GM12878 (cell line): ENCODE data around the gene SLC6A3. TPM values are rescaled to one million over a fixed set of nuclear protein-coding genes. Genes with fewer than 3 reads are reported as not detected.

Experiments
- CTCF ChIP-seq, 3 experiments: IDR thresholded peaks in 2 of 3; conservative IDR thresholded peaks in 1 of 3; 2 replicates each; pipeline ENCODE4 v1.5.1; 2011; ENCODE audit warnings: low read depth in 3 of 3, low read length in 3 of 3, mild to moderate bottlenecking in 3 of 3, control low read depth in 2 of 3, moderate library complexity in 2 of 3, inconsistent platforms in 1 of 3, mixed read lengths in 1 of 3; ENCODE audit not compliant: control insufficient read depth in 2 of 3, insufficient read depth in 1 of 3; ENCODE audit errors: extremely low read depth in 1 of 3
- ESRRA ChIP-seq: IDR thresholded peaks from 2 replicates; pipeline ENCODE4 v1.6.1; 2012; ENCODE audit warnings: mild to moderate bottlenecking, low read length, improper control_type of control experiment
- HDAC2 ChIP-seq: fragments of 200-600 bp; sonication (generic); IDR thresholded peaks from 2 replicates; pipeline ENCODE4 v1.6.1; 2017
- IKZF1 ChIP-seq: fragments of 450-650 bp; conservative IDR thresholded peaks from 2 replicates; pipeline ENCODE4 v1.6.1; 2017; ENCODE audit warnings: antibody characterized with exemption, mild to moderate bottlenecking
- MYC ChIP-seq: IDR thresholded peaks from 2 replicates; pipeline ENCODE4 v1.6.1; 2011; ENCODE audit warnings: mild to moderate bottlenecking, low read length, moderate library complexity, inconsistent platforms; ENCODE audit not compliant: insufficient read depth, insufficient replicate concordance, insufficient read length, severe bottlenecking
- POLR2AphosphoS2 ChIP-seq: IDR thresholded peaks from 2 replicates; pipeline ENCODE4 v1.6.1; 2011; ENCODE audit warnings: low read depth, mild to moderate bottlenecking, low read length, improper control_type of control experiment, moderate library complexity
- POU2F2 ChIP-seq: IDR thresholded peaks from 3 replicates; pipeline ENCODE4 v1.6.1; 2011; ENCODE audit warnings: low read depth, mild to moderate bottlenecking, low read length, borderline replicate concordance
- ZNF24 ChIP-seq: fragments of 450-650 bp; IDR thresholded peaks from 2 replicates; pipeline ENCODE4 v1.6.1; 2017; ENCODE audit warnings: antibody characterized with exemption, mild to moderate bottlenecking
- ZNF274 ChIP-seq: IDR thresholded peaks from one replicate; pipeline ENCODE4 v1.8.0; 2011; ENCODE audit not compliant: insufficient read length, insufficient read depth
- polyA plus RNA-seq, 11 experiments: library from polyadenylated mRNA; depleted of rRNA in 4 of 11; unstranded in 6 of 11; stranded (reverse) in 5 of 11; fragments of >200 nt; fragmentation: Nextera tagmentation in 4 of 11; fragmentation: Illumina TruSeq in 1 of 11; extraction: Ambion mirVana in 4 of 11; extraction: Trizol in 1 of 11; gene quantifications; 1 replicate in 1 of 11; 2 replicates in 10 of 11; pipeline versions ENCODE4 v1.2.1 to v1.2.3, GENCODE V29; 2011 to 2016; ENCODE audit warnings: inconsistent platforms in 2 of 11, missing spikeins in 2 of 11, low read depth in 1 of 11
- total RNA-seq, 4 experiments: library from RNA; depleted of rRNA in 3 of 4; stranded (reverse); fragments of >200 nt in 3 of 4; fragmentation: Illumina TruSeq in 1 of 4; extraction: Trizol in 1 of 4; gene quantifications; 2 replicates each; pipeline versions ENCODE4 v1.2.1 to v1.2.3, GENCODE V29; 2013 to 2021
- TF ChIP-seq, protein P1 (sequence below): fragments of 450-650 bp; IDR thresholded peaks from 2 replicates; pipeline ENCODE4 v1.6.1; 2017; ENCODE audit warnings: mild to moderate bottlenecking, moderate library complexity

SLC6A3 gene
- total and polyA plus RNA-seq, 10 of the 15 experiments (the other 5 are each of a cell fraction or from before 2014, with no cell fraction given), result 0.01 TPM; not detected in 9

GRCh38 chr5:1487079-1487764, 42.0 kb upstream of the SLC6A3 start (continued):
- peak; percentile 65; the same call in 1 of the 2 replicates for TF ChIP-seq POLR2AphosphoS2
- TF ChIP-seq MYC, result no peak
- no peak for TF ChIP-seq CTCF (IDR thresholded peaks at IDR 0.05 in 2 of 3, conservative IDR thresholded peaks at IDR 0.05 in 1 of 3; ENCODE audit: control insufficient read depth in 2 of 3, extremely low read depth in 1 of 3, insufficient read depth in 1 of 3, low read depth in 3 of 3, low read length in 3 of 3)
- no peak for TF ChIP-seq ZNF24
- 0 out of 2 replicates have a peak, but pooled peaks have one; percentile 27 for TF ChIP-seq IKZF1
- TF ChIP-seq ZNF274, result no peak
- no peak for TF ChIP-seq HDAC2
- TF ChIP-seq, protein P1, sequence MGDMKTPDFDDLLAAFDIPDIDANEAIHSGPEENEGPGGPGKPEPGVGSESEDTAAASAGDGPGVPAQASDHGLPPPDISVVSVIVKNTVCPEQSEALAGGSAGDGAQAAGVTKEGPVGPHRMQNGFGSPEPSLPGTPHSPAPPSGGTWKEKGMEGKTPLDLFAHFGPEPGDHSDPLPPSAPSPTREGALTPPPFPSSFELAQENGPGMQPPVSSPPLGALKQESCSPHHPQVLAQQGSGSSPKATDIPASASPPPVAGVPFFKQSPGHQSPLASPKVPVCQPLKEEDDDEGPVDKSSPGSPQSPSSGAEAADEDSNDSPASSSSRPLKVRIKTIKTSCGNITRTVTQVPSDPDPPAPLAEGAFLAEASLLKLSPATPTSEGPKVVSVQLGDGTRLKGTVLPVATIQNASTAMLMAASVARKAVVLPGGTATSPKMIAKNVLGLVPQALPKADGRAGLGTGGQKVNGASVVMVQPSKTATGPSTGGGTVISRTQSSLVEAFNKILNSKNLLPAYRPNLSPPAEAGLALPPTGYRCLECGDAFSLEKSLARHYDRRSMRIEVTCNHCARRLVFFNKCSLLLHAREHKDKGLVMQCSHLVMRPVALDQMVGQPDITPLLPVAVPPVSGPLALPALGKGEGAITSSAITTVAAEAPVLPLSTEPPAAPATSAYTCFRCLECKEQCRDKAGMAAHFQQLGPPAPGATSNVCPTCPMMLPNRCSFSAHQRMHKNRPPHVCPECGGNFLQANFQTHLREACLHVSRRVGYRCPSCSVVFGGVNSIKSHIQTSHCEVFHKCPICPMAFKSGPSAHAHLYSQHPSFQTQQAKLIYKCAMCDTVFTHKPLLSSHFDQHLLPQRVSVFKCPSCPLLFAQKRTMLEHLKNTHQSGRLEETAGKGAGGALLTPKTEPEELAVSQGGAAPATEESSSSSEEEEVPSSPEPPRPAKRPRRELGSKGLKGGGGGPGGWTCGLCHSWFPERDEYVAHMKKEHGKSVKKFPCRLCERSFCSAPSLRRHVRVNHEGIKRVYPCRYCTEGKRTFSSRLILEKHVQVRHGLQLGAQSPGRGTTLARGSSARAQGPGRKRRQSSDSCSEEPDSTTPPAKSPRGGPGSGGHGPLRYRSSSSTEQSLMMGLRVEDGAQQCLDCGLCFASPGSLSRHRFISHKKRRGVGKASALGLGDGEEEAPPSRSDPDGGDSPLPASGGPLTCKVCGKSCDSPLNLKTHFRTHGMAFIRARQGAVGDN, result peak; percentile 69; the same call in 1 of the 2 replicates
- TF ChIP-seq POU2F2, result no peak
- TF ChIP-seq ESRRA, result no peak
